GM19467 (cell line): ENCODE data around the gene CLDN10.

Experiments used
- ATAC-seq: cut with Tn5 transposase; IDR thresholded peaks from one replicate; pipeline ENCODE4 v1.9.1; 2021; ENCODE audit warnings: mild to moderate bottlenecking, moderate library complexity; ENCODE audit not compliant: unreplicated experiment

CLDN10 gene

DNA sequence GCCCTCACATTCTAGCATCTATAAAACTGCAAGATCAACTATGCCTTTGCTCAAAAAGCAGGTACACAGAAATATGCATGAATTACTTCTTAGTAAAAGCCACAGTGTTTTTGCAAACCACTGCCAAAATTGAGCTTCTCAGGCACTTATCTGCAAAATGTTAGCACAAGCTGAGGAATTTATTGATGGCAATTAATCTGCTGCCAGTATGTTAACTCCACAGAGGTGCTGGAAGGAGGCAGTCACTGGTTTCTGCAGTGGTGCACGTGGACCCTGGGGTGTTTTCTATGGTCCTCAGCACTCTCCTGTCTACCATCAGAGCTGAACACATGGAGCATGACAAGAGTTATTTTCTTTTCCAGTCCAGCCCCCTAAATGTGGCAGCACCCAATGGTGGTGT, 44.2 kb downstream of the CLDN10 start:
- no peak for ATAC-seq

DNA sequence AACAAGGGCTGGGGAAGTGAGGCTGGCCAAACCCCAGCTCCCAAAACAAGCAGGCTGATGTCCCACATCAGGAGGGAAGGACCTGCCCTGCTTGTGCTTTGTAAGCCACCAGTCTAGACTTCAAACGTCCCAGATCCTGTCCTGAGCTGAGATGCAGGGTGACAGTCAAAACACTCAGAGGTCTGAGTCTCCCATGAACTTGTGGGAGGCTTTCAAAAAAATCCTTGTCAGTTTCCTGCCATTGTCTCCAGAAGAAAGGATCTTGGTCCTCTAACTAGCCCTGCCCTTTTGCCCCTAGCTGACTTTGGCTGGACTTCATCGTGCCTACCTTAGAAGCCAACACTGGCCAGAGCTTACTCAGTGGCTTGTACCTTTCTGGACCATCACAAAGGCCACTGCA, 48.7 kb downstream of the CLDN10 start:
- no peak for ATAC-seq

GRCh38 chr13:95601906-95602305, 49.4 kb downstream of the CLDN10 start:
- ATAC-seq, result no peak

GRCh38 chr13:95603887-95604555, 51.5 kb downstream of the CLDN10 start:
- ATAC-seq, result no peak

GRCh38 chr13:95604556-95604915, 52.0 kb downstream of the CLDN10 start:
- no peak for ATAC-seq

DNA sequence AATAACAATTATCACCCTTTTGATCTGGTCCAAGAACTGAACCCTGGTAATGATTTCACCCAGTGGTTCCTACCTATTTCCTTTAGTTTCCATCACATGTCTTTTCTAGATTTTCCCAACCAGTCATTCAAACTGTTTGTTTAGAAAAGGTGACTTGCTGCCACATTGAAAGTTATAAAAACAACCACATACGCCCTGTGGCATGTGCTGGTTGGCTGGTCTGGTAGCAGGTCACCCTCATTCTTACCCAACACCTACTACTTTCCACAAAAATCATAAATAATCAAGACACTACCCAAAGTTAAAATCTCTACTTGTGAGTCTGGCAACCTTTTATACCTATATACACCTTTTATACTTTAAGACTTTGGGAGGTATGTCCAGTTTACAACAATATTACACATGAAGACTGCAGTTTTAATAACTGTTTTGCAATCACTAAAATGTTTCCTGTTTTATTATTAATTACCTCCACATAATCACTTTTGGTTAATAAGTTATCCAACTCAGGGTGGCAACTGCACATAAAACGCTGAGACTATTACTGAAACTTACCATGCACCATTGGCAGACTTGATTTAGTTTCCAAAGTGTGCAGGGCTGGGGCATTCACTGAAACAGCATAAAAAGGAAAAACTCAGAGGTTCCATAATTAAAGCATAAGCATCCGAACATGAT, 53.1 kb downstream of the CLDN10 start:
- ATAC-seq, result no peak

GRCh38 chr13:95607366-95607765, 54.8 kb downstream of the CLDN10 start:
- ATAC-seq, result no peak

- ATAC-seq, result no peak
Measured at GRCh38 chr13:95608640-95609323, 56.3 kb downstream of the CLDN10 start.

DNA sequence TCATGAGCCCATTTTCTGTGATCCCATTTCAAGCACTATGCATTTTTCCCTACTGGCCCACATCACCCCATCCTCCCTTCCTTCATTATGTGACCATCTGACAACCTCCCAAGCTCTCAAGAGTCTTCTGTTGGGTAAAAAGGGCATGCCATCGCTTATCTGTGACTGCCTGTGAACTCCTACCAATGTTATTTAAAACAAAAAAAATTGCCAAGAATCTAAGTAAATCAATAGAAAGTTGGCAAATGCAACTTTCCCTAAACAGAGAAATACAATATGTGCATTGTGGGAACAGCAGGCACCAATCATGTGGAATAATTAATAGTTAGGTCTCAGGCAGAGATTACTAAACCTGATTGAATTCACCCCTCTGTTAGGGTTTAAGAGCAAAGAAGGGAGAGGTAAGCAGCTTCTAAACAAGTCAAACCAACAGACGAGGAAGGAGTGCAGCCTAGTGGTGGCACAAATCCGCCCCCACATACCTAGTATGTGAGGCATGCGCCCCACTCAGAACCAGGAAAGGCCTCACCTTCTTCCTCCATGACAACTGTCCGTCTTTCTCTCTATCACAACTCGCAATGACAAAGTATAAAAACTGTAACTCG, 62.2 kb downstream of the CLDN10 start:
- ATAC-seq, result no peak

DNA sequence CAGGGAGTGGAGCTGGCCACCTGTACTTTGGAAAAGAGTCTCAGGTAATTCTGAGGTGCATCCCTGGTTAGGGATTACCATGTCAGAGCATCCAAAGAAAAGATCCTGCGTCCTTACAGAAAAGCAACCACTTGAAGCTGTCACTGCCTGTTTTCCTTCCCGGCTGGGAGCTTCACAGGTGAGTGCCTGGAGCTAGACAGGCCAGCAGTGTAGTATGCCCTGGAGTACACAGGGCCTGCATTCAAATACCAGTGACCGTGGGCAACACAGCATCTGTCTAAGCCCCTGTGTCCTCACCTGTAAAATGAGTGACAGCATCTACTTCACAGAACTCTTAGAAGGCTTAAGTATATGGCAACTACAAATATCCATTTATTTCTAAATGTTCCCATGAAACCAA, 63.0 kb downstream of the CLDN10 start:
- no peak for ATAC-seq

DNA sequence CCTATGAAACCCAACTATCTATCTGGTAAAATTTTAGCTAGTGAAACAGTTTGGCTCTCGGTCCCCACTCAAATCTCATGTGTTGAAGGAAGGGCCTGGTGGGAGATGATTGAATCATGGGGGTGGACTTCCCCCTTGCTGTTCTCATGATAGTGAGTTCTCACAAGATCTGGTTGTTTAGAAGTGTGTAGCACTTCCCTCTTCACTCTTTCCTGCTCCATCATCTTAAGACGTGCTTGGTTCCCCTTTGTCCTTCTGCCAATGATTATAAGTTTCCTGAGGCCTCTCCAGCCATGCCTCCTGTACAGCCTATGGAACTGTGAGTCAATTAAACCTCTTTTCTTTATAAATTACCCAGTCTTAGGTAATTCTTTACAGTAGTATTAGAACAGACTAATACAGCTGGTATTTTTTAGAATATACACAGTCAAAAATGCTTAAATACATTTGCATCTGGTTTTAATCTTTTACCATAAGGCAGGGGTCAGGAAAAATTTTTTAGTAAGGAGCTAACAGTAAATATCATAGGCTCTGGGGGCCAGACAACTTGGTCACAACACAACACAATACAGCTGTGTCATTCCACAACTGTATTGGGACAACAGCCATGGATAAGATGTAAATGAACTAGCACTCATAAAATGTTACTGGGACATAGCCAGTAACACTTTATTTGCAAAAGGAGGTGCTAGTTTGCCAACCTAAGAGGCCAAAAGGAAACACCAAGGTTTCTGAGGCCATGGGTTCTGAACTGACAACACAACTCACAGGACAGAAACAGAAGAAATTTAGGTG, 67.7 kb downstream of the CLDN10 start:
- ATAC-seq, result no peak

DNA sequence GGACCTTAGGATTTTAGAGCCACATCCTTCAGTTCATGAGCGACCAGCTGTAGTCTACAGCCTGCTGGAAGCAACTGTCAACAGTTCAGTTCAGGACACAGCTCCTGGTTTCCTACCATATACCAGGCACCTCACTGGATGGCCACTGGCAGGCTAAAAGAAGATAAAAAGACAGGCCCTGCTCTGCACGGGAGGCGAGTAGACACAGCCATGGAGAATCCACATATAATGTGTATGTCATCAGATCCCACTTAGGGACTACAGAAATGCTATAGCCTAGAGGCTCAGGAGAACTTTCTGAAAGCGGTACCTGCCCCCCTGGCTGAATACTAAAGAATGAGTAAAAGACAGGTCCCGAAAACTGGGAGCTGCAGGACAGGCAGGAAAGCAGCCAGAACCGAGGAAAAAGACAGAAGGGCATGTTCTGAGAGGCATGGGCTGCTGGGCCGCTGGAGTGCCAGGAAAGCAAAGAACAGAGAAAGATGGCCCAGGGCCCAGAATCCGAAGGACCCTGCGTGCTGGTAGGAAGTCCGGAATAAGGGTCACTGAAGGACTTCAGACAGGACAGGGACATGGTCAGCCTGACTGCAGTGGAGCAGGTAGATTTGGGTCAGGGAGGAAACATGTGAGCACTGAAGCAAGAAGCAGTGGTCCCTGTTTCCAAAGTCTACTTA, 68.4 kb downstream of the CLDN10 start:
- ATAC-seq, result no peak

- ATAC-seq, result no peak
Measured at GRCh38 chr13:95623141-95623540, 70.6 kb downstream of the CLDN10 start.

DNA sequence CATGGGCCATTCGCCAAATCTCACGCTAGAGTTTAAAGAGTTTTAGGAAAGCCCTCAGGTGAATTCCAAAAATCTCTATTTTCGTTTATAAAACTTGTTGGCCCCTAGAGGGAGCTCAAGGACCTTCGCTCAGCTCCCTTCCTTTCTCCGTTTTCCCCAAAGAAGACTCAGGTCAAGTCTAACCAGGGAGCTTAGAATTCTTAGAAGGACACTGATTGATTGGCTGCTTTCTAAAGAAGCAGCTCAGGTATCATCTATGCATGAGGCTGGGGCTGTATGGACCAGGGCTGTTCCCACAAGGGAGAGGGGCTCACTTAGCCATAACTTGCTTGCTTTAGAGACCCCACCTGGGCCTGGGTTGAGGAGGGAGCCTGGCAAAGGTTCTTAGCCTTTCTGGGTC, 71.5 kb downstream of the CLDN10 start:
- ATAC-seq, result no peak

GRCh38 chr13:95626768-95627167, 74.2 kb downstream of the CLDN10 start:
- ATAC-seq, result no peak

DNA sequence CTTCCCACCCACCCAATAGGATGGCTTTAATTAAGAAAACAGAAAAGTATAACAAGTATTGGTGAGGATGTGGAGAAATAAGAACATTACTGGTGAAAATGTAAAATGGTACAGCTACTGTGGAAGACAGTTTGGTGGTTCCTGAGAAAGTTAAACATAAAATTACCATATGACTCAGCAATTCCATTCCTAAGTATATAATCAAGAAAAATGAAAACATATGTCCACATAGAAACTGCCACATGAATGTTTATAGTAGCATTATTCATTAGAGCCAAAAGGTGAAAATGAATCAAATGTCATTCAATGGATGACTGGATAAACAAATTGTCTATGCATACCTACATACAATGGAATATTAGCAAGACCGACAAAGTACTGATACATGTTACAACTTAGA, 75.1 kb downstream of the CLDN10 start:
- no peak for ATAC-seq

- ATAC-seq, result no peak
Measured at GRCh38 chr13:95628488-95628887, 76.0 kb downstream of the CLDN10 start.

DNA sequence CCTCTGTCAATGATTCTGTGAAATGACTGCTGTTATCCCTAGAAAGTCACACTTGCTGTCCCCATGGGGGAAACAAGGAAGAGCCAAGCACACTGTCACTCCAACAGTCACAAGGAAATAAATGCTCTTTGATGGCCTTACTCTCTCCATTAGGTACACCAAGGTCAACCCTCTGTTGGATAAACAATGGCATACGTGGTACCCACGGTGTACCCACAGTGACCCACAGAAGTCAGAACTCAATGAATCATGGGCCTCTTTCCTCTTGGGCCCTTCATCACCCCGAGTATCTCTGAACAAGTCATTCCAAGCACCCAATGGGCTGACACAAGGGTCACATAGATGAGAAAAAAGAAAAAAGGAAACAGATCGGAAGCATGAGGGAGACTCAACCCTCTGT, 76.6 kb downstream of the CLDN10 start:
- ATAC-seq, result no peak
